ENCODE data around the gene PRDM1. TPM values are rescaled to one million over a fixed set of nuclear protein-coding genes. Genes with fewer than 3 reads are reported as not detected.

Gene PRDM1
- total RNA-seq, 1 experiment from 2014 or later, result 2.9 TPM

DNA sequence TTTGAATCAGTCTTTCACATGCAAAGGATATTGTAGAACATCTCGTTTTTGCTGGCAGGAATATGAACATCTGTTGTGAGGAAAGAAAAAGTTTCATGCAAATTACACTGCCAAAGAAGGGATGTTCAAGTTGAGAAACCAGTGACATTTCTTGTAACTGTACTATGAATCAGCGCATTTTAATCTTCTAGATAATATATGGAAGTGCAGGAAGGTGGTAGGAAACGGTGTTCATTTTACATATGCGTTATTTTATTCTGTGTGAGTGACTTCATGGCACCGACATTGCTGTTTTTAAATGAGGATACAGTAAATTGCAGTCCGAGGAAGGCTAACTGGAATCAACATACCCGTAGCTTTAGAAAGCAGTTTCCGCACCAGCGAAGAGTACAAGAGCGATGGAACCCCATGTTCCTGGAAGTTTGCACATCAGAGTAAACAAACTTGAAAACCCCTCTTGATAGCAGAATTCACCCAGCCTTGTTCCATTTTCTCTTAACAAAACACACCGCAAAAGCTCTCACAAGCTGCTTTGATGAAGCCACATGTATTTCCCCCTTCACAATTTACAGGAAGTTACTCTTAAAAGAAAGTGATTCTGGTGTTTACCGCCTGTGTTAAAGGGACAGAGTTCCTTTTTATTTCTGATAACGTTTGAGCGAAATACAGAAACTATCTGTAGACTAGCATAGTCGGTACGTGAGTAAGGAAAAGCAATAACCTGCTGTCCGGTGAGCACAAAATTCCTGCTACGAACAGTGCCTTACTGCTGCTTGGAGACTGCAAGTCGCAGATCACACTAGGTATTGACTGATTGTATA, 11.5 kb downstream of the PRDM1 start:
- no peak for DNase-seq (ENCODE audit: low read depth)

- DNase-seq (ENCODE audit: low read depth), result peak; percentile 63
These were observed 12.5 kb downstream of the PRDM1 start for GRCh38 chr6:106098383-106099234.

DNA sequence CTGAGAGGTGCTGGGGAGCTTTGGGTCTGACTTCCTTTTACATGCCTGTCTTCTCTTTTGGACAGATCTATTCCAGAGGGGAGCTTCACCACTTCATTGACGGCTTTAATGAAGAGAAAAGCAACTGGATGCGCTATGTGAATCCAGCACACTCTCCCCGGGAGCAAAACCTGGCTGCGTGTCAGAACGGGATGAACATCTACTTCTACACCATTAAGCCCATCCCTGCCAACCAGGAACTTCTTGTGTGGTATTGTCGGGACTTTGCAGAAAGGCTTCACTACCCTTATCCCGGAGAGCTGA, 13.1 kb downstream of the PRDM1 start:
- no peak for DNase-seq (ENCODE audit: low read depth)

DNA sequence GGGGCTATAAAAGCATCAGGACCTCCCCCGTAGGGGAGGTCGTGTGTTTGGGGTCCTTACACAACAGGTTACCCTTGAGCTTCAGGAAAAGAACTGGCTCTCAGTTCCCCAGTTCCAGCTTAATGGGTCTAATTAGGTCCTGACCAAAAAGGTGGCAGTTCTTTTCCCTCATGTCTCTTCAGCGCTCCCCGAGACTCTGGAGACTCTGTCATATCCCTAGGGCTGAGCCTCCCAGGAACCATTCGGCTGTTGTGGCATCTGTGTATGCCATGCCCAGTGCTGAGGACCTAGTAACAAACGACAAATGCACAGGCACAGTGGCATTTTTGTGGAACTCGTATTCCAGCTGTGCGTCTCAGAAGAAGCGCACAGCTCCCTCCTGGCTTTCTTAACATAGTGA, 14.6 kb downstream of the PRDM1 start:
- no peak for DNase-seq (ENCODE audit: low read depth)

GRCh38 chr6:106101466-106101865, 15.3 kb downstream of the PRDM1 start:
- DNase-seq (ENCODE audit: low read depth), result no peak

- no peak for DNase-seq (ENCODE audit: low read depth)
These were observed 15.9 kb downstream of the PRDM1 start for GRCh38 chr6:106102034-106102433.

DNA sequence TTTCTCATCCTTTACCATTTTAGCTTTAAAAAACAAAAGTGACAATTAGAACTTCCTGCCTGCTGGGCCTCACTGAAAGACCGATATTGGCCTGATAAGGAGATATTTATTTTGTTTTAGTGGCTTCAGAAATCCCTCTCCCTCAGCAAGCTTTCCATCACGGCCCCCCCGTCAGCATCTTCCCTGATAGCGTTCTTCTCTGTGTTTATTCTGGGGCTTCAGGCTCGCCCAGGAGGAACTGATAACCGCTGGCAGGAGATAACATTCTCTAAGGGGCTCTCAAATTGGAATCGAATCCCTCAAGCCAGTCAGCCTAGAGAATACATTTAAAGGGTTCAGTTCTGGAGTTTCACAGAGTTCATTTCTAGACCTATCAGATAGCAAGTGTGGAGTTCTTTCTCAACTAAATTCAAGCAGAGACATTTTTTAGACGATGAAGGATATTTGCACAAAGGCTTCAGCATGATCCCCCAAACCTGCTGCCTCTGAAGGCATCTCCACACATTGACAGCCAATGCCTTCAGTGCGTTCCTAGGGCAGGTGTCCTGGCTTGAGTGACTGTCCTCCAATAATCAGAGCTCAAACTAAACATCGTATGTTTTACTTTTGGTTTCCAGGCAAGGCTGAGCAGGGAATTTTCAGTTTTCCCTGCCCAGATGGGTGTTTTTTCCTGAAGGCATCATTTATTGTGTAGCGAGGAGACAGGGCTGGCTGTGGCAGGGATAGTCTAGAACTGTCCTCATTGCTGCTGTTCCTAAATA, 17.0 kb downstream of the PRDM1 start:
- DNase-seq (ENCODE audit: low read depth), result no peak

GRCh38 chr6:106103728-106104109, 17.6 kb downstream of the PRDM1 start:
- DNase-seq (ENCODE audit: low read depth), result peak; percentile 44

DNA sequence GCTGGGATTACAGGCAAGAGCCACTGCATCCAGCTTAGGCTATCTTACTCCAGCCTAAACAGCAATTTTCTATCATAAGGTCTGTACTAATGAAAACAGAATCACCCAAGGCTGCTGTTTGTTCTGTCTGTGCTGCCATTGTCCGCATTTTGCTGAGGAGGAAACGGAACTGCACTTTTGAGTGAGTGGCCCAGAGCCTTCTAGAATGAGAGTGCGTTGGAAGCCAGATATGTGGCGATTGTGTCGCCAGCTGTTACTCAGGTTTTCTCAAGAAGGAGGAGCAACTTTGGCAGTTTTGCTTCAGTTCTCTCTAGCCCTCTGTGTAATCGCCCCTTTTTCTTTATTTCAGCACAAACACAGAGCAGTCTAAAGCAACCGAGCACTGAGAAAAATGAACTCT, 18.3 kb downstream of the PRDM1 start:
- no peak for DNase-seq (ENCODE audit: low read depth)

- no peak for DNase-seq (ENCODE audit: low read depth)
These were observed 18.8 kb downstream of the PRDM1 start for GRCh38 chr6:106104941-106105340.

GRCh38 chr6:106105493-106105892, 19.4 kb downstream of the PRDM1 start:
- no peak for DNase-seq (ENCODE audit: low read depth)

DNA sequence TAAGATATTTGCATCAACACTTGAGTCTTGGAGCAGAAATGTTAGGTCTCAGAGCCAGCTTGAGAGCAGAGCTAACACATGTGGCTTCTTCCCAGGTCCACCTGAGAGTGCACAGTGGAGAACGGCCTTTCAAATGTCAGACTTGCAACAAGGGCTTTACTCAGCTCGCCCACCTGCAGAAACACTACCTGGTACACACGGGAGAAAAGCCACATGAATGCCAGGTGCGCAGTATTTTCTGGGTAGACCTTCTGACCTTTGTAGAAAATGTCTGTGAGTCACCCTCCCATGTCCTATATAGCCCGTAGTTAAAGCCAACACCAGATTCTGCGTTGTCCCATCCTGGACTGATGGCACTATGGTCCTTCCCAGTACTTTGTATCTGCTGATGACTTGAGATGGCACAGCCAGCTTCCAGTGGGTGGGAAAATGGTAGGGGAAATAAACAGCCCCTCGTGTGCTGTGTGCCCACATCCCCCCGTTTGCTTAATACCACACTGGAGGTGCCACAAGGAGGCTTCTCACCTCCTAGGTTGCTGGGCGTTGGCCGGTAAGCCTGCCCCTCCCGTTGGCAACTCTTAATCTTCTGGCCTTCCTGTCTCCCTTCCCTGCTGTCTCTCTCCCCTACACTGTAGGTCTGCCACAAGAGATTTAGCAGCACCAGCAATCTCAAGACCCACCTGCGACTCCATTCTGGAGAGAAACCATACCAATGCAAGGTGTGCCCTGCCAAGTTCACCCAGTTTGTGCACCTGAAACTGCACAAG, 20.3 kb downstream of the PRDM1 start:
- DNase-seq (ENCODE audit: low read depth), result no peak

DNA sequence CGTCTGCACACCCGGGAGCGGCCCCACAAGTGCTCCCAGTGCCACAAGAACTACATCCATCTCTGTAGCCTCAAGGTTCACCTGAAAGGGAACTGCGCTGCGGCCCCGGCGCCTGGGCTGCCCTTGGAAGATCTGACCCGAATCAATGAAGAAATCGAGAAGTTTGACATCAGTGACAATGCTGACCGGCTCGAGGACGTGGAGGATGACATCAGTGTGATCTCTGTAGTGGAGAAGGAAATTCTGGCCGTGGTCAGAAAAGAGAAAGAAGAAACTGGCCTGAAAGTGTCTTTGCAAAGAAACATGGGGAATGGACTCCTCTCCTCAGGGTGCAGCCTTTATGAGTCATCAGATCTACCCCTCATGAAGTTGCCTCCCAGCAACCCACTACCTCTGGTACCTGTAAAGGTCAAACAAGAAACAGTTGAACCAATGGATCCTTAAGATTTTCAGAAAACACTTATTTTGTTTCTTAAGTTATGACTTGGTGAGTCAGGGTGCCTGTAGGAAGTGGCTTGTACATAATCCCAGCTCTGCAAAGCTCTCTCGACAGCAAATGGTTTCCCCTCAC, 21.0 kb downstream of the PRDM1 start:
- no peak for DNase-seq (ENCODE audit: low read depth)

DNA sequence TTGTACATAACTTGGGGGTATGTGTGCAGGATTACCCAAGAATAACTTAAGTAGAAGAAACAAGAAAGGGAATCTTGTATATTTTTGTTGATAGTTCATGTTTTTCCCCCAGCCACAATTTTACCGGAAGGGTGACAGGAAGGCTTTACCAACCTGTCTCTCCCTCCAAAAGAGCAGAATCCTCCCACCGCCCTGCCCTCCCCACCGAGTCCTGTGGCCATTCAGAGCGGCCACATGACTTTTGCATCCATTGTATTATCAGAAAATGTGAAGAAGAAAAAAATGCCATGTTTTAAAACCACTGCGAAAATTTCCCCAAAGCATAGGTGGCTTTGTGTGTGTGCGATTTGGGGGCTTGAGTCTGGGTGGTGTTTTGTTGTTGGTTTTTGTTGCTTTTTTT, 22.0 kb downstream of the PRDM1 start:
- DNase-seq (ENCODE audit: low read depth), result no peak

DNA sequence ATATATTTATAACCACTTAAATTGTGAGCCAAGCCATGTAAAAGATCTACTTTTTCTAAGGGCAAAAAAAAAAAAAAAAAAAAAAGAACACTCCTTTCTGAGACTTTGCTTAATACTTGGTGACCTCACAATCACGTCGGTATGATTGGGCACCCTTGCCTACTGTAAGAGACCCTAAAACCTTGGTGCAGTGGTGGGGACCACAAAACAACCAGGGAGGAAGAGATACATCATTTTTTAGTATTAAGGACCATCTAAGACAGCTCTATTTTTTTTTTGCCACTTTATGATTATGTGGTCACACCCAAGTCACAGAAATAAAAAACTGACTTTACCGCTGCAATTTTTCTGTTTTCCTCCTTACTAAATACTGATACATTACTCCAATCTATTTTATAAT, 22.9 kb downstream of the PRDM1 start:
- no peak for DNase-seq (ENCODE audit: low read depth)

GRCh38 chr6:106110164-106110826, 24.2 kb downstream of the PRDM1 start:
- no peak for DNase-seq (ENCODE audit: low read depth)

DNA sequence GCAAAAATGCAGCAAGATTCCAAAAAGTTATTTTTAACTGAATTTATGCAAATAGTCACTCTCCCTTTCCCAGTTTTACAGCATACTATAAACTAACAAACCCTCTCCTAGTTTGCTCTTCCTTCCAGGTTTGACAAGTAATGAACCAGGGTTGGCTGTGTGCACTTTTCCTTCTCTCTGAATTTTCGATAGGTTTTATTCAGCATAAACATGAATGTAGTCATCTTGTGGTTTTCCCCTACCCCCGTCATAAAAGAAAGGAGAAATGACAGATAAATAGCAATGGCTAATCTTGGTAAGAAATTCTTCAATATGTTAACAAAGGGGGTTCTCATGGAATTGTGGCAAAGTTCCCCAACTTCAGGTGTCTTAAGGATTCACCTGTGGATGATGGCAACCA, 26.3 kb downstream of the PRDM1 start:
- no peak for DNase-seq (ENCODE audit: low read depth)

DNA sequence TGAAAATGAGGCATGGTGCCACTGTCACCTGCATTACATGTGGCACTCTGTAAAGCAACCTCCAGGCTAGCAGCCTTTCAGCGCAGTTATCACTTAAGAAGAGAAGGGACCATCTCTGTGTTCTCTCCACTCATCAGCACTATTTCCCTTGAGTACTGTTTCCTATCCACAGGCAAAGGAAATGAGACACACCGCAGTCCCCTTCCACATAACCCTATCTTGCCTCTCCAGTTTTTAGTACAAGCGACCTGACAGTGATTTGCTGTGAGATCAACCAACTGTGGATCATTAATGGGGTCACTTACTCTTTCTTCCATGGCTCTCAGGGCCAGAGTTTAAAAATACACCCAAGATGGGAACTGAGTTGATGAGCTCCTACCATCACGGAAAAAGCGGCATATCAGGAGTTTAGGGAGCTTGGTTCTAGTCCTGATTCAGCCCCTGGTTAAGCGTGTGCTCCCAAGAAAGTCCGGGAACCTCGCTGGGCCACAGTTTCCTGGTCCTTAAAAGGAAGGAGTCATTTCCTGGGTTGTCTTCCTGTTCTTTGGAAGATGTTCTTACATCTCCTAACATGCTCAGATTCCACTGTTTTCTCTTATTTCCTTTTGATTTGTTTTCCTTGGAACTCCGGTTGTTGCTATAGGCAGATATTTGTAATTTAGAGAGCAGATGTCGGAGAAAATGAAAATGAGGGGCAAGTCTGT, 27.3 kb downstream of the PRDM1 start:
- no peak for DNase-seq (ENCODE audit: low read depth)

DNA sequence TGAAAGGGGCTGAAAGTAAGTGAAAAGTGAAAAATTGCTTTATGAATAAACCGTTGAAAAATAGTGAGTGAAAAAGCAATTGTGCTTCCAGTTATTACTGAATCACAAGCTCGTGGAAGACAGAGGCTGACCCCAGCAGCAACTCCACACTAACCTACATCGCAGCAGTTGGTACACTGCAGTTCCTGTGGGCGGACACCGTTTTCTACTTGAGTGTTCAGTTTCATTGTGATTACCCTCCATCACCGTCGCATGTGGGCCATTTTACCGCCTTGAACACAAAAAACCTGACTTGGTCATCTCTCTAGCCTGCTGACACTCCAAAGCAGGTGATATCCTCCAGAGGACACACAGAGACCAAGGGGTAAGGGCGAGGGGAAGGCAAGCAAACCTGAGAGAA, 28.4 kb downstream of the PRDM1 start:
- DNase-seq (ENCODE audit: low read depth), result no peak

- DNase-seq (ENCODE audit: low read depth), result no peak
These were observed 29.1 kb downstream of the PRDM1 start for GRCh38 chr6:106115286-106115685.
